Neural progenitor cell (in vitro differentiated cells): ENCODE data around the gene BUB1B.

ENCODE experiments used
- EZH2 ChIP-seq: fragments of 200-600 bp; sonication (generic); IDR thresholded peaks from 2 replicates; pipeline ENCODE4 v1.6.1; 2017; ENCODE audit warnings: antibody characterized with exemption, mild to moderate bottlenecking, moderate library complexity
- EZH2phosphoT487 ChIP-seq: fragments of 200-600 bp; sonication (generic); IDR thresholded peaks from 2 replicates; pipeline ENCODE4 v1.6.1; 2017; ENCODE audit warnings: antibody characterized with exemption
- TF ChIP-seq, protein P1 (sequence below): fragments of 200-600 bp; sonication (generic); IDR thresholded peaks from 2 replicates; pipeline ENCODE4 v1.5.1; 2017; ENCODE audit warnings: antibody characterized with exemption, mild to moderate bottlenecking

DNA sequence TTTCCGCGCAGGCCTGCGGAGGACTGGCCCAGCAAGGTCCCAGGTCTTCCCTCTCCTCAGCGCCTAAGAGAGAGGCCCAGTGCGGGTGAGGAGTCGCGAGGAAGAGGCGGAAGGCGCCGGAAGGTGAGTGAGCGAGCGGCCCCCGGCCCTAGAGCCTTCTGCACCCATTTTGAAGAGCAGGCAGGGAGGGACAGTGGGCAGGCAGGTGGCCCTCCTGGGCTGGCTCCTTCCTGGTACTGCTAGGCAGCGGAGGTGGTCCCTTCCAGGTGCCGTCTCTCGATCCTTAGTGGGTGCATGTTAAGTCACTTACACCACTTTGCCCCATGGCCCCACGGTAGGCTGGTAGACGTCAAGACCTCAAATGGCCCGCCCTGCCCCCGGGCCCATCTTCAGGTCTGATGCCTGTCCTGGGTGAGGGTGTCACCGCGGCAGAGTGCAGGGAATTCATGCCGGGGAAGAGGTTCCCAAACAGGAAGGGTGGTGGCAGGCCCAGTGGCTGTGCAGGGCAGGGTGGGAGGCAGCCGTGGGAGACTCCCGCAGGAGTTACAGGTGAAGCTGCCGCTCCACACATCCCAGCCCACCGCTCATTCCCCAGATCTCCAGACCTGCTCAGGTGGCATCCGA lies 92.4 kb downstream of the BUB1B start:
- TF ChIP-seq, protein P1, sequence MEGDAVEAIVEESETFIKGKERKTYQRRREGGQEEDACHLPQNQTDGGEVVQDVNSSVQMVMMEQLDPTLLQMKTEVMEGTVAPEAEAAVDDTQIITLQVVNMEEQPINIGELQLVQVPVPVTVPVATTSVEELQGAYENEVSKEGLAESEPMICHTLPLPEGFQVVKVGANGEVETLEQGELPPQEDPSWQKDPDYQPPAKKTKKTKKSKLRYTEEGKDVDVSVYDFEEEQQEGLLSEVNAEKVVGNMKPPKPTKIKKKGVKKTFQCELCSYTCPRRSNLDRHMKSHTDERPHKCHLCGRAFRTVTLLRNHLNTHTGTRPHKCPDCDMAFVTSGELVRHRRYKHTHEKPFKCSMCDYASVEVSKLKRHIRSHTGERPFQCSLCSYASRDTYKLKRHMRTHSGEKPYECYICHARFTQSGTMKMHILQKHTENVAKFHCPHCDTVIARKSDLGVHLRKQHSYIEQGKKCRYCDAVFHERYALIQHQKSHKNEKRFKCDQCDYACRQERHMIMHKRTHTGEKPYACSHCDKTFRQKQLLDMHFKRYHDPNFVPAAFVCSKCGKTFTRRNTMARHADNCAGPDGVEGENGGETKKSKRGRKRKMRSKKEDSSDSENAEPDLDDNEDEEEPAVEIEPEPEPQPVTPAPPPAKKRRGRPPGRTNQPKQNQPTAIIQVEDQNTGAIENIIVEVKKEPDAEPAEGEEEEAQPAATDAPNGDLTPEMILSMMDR: no peak
- no peak for TF ChIP-seq EZH2phosphoT487
- peak; percentile 58 for TF ChIP-seq EZH2
